Activated CD8-positive, alpha-beta memory T cell treated with anti-CD3 and anti-CD28 coated beads, Interleukin-2, amount 10 ng/mL, durations not matched to agents 7 days and 5 days (primary cell): ENCODE results near the gene IL21R. TPM values are rescaled to one million over a fixed set of nuclear protein-coding genes. Genes with fewer than 3 reads are reported as not detected.
A peak's percentile ranks its signal among the peaks of the same experiment; 100 is the strongest.
"Not testable (repeated sequence)": the region's sequence is repeated elsewhere in the genome, so short reads cannot be mapped to it uniquely, and the experiment has no call there.

Source experiments
- ATAC-seq: fragments of 150-1000 bp; cut with Tn5 transposase; one replicate; pipeline ENCODE4 v1.10.0; 2021; ENCODE audit warnings: moderate library complexity
- CTCF ChIA-PET: fragments of 350-600 bp; sonication (Branson Sonifier 250); formaldehyde crosslinking; loops from one replicate; lab custom pipeline; 2021; ENCODE audit warnings: antibody characterized with exemption; lab: Charles Lee
- DNase-seq: peaks from one replicate; pipeline ENCODE4 v3.0.0-alpha.2; 2020
- H3K27ac Mint-ChIP-seq: one replicate; pipeline ENCODE4 v1.8.0; 2021; ENCODE audit warnings: mild to moderate bottlenecking, mixed read lengths
- H3K27me3 Mint-ChIP-seq: one replicate; pipeline ENCODE4 v1.8.0; 2021; ENCODE audit warnings: mixed read lengths
- H3K36me3 Mint-ChIP-seq: one replicate; pipeline ENCODE4 v1.8.0; 2021; ENCODE audit warnings: mild to moderate bottlenecking, mixed read lengths
- H3K4me1 Mint-ChIP-seq: one replicate; pipeline ENCODE4 v1.8.0; 2021; ENCODE audit warnings: mixed read lengths
- H3K4me3 Mint-ChIP-seq: one replicate; pipeline ENCODE4 v1.8.0; 2021; ENCODE audit warnings: mild to moderate bottlenecking, moderate library complexity, mixed read lengths
- H3K9me3 Mint-ChIP-seq: one replicate; pipeline ENCODE4 v1.8.0; 2022; ENCODE audit warnings: low read depth, mixed read lengths
- total RNA-seq, 2 experiments: library from RNA; stranded (reverse); gene quantifications; one replicate each; pipeline ENCODE4 v1.2.3, GENCODE V29; 2021

IL21R gene
- total RNA-seq, 2 experiments from 2014 or later, result 24.6 to 38.0 TPM

DNA sequence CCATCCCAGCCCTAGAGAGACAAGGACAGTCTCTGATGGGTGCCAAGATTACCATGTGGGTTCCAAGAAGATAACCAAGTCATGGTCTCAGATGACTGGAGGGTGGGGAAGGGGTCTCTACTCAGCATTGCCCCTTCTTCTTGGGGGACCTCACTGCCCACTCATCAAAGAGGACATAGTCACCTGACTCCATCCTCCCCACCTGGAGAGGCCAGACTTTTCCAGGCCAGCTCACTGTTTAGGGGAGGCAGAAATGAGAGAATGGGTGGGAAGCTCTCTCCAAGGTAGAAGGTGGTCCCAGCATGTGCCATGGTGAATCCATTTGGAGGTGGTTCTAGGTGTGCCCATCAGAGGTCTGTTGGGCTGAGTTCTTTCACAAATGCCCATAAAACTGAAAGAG lies 20.7 kb upstream of the IL21R start:
- peak overlapping the region; percentile 13 for H3K27ac Mint-ChIP-seq
- H3K9me3 Mint-ChIP-seq, result peaks cover 9% of the 10 kb centered on the region
- peaks cover 33% of the 10 kb centered on the region for H3K4me1 Mint-ChIP-seq
- H3K36me3 Mint-ChIP-seq, result peaks cover 11% of the 10 kb centered on the region
- DNase-seq (peak; percentile 37), ATAC-seq (no peak)
- no peak overlapping the region for H3K4me3 Mint-ChIP-seq
- no peaks in the 10 kb centered on the region for H3K27me3 Mint-ChIP-seq
- CTCF ChIA-PET, result interaction anchor here (1.5 kb wide), 1 partner anchor 9 kb away, joined by 3 read pairs; no protein-coding TSS in a partner anchor

DNA sequence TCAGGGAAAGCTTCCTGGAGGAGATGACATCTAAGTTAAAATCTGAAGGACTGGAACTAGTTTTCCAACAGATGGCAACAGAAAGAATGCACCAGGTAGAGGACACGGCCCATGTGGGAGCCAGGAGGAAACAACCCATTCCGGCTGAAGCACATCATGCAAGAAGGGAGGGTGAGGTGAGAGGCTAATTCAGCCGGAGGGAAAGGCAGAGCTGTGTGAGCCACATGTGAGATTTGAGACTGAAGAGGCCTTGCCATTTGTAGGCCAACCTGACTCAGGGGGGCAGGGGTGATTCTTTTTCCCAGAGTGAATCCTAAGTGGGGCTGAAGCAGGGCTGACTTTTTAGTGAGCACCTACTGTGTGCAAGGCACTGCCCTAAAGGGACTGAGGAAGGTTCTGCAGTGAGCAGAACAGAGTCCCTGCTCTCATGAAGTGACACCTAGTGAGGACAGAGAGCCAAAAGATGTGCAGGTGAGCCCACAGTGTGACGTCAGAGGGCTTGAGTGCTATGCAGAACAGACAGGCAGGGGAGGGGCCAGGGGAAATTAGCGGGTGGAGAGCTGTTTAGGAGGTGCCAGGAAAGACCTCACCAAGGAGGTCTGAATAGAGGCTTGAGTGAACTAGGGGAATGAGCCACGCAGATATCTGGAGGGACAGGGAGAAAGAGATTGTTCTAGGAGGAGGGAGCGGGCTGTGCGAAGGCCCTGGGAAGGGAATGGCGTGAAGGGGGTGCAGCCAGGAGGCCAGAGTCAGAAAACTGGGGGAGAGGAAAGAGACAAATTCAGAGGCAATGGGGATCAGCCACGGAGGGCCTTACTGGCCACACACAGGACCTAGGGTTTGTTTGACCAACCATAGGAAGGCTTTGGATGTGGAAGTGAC lies 19.8 kb upstream of the IL21R start:
- ATAC-seq, result no peak
- Mint-ChIP-seq H3K27me3 (no peaks in the 10 kb centered on the region), H3K27ac (no peak overlapping the region), H3K36me3 (peaks cover 19% of the 10 kb centered on the region), H3K9me3 (peaks cover 13% of the 10 kb centered on the region), H3K4me3 (no peak overlapping the region), H3K4me1 (peaks cover 28% of the 10 kb centered on the region)
- DNase-seq, result peak; percentile 35
- CTCF ChIA-PET, result interaction anchor here (1.1 kb wide), 2 partner anchors 14 to 202 kb away, joined by 3 to 4 read pairs; no protein-coding TSS in a partner anchor

DNA sequence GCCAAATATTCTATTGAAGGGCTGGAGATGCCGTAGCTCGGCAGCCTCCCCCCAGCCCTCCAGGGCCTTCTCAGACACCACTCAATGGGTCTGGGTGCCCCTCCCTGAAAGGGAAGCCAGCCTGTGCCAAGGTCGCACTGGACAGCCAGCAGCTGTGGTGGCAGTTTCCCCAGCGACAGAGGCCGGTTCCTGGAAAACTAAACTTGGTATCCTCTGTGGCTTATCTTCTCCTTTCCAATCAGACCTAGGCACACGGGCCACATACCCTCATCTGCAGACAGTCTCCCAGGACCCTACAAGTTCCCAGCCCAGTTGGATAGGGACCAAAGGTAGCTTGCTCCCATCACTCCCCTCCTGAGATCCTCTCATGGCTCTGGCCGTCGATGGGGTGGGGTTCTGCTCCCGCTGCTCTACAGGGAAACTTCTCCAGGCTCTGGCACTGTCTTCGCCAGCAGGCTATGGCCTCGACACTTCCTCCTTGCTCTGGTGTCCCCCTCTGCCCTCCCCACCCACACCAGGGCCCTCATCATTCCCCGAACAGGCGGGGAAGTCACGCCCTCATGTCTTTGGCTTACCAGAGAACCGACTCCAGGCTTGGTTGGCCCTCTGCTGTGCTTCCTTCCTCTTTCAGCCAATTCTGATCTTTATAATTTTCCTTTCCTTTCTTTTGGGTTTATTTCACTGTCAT lies 18.3 kb upstream of the IL21R start:
- CTCF ChIA-PET, result interaction anchor here (2.1 kb wide), 1 partner anchor 9 kb away, joined by 6 read pairs; no protein-coding TSS in a partner anchor
- Mint-ChIP-seq H3K36me3 (peaks cover 23% of the 10 kb centered on the region), H3K27ac (no peak overlapping the region), H3K4me1 (peaks cover 25% of the 10 kb centered on the region), H3K27me3 (no peaks in the 10 kb centered on the region), H3K9me3 (peaks cover 13% of the 10 kb centered on the region), H3K4me3 (no peak overlapping the region)
- ATAC-seq (no peak), DNase-seq (peak; percentile 30)

DNA sequence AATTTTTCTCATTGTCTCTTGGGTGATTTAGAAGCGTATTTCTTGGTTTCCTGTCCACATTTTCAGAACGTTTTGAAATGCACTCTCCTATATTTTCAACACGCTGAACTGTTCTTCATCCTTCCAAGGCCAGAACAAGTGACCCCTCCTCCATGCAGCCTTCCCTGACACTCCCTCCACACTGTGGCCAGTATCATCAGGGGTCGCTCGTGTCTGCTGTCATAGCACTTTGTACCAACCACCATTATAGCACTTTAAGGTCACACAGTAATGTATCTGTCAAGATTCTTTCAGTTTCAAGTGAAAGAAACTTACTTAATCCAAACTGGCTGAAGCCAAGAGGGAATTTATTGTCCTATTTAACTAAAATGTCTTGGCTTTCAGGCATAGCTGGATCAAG lies 17.5 kb upstream of the IL21R start:
- Mint-ChIP-seq H3K36me3 (peaks cover 25% of the 10 kb centered on the region), H3K27ac (no peak overlapping the region), H3K4me1 (peaks cover 26% of the 10 kb centered on the region), H3K9me3 (peaks cover 14% of the 10 kb centered on the region), H3K4me3 (no peak overlapping the region), H3K27me3 (no peaks in the 10 kb centered on the region)
- no peak for DNase-seq
- CTCF ChIA-PET, result interaction anchor here (1.2 to 2.1 kb wide), 2 partner anchors 10 to 21 kb away, joined by 4 to 6 read pairs; no protein-coding TSS in a partner anchor
- no peak for ATAC-seq

DNA sequence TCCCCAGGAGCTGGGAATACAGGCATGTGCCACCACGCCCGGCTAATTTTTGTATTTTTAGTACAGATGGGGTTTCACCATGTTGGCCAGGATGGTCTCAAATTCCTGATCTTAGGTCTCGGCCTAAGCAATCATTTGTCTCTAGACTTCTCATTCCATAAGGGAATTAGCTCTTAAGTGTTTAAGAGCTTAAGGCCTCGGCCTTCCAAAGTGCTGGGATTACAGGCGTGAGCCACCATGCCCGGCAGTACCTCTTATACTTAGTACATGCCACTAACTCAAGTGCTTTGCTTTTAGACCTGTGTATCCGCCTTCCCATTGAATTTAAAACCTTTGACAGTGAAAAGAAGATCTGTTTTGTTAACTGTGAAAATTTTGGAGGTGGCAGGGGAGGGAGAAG lies 16.6 kb upstream of the IL21R start:
- Mint-ChIP-seq H3K9me3 (peaks cover 17% of the 10 kb centered on the region), H3K4me3 (no peak overlapping the region), H3K27me3 (no peaks in the 10 kb centered on the region), H3K4me1 (peaks cover 29% of the 10 kb centered on the region), H3K27ac (no peak overlapping the region), H3K36me3 (peaks cover 29% of the 10 kb centered on the region)
- no peak for ATAC-seq
- CTCF ChIA-PET, result interaction anchor here (0.6 to 4.3 kb wide), 6 partner anchors 9 to 774 kb away, joined by 3 to 22 read pairs (median 5); partner anchors contain the start of gene IL21R
- no peak for DNase-seq

DNA sequence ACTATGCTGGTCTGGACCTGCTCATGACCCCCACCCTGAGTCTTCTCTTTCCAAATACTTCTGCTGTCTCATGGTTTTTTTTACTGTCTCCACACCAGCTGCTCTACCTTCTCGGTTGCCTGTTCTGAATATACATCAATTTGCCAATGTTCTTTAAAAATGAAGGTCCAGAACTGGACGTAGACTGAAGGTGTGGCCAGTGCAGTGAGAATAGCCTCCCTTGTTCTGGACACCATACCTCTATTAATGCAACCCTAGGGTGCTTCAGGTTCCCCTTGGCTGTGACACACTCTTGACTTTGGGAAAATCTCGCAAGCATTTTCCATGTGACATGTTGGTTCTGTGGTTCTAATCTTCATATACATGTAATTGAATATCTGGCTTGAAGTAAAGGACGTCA lies 15.3 kb upstream of the IL21R start:
- peaks cover 34% of the 10 kb centered on the region for H3K36me3 Mint-ChIP-seq
- DNase-seq (no peak), ATAC-seq (no peak)
- H3K4me1 Mint-ChIP-seq, result peaks cover 29% of the 10 kb centered on the region
- peaks cover 23% of the 10 kb centered on the region for H3K9me3 Mint-ChIP-seq
- H3K27me3 Mint-ChIP-seq, result no peaks in the 10 kb centered on the region
- CTCF ChIA-PET, result interaction anchor here (1.6 to 4.3 kb wide), 3 partner anchors 15 to 207 kb away, joined by 3 to 22 read pairs (median 6); partner anchors contain the start of gene IL21R
- no peak overlapping the region for H3K4me3 Mint-ChIP-seq
- H3K27ac Mint-ChIP-seq, result no peak overlapping the region

DNA sequence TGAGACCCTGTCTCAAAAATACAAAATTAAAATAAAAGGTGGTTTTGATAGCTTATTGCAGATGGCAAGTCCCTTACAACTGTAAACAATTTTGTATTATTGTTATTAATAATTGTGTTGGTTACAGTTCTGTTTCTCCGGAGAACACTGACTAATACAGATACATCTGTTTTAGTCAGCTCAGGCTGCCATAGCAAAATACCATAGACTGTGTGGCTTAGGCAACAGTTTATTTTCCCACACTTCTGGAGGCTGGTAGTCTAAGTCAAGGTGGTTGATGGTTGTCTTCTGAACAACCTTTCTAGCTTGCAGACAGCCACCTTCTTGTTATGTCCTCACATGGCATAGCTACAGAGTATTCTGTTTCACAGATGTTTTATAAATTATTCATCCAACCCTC lies 14.2 kb upstream of the IL21R start:
- CTCF ChIA-PET, result interaction anchor here (0.9 to 4.3 kb wide), 6 partner anchors 11 to 218 kb away, joined by 3 to 22 read pairs (median 7); partner anchors contain the start of gene IL21R
- Mint-ChIP-seq H3K9me3 (peaks cover 32% of the 10 kb centered on the region), H3K4me1 (peaks cover 31% of the 10 kb centered on the region)

DNA sequence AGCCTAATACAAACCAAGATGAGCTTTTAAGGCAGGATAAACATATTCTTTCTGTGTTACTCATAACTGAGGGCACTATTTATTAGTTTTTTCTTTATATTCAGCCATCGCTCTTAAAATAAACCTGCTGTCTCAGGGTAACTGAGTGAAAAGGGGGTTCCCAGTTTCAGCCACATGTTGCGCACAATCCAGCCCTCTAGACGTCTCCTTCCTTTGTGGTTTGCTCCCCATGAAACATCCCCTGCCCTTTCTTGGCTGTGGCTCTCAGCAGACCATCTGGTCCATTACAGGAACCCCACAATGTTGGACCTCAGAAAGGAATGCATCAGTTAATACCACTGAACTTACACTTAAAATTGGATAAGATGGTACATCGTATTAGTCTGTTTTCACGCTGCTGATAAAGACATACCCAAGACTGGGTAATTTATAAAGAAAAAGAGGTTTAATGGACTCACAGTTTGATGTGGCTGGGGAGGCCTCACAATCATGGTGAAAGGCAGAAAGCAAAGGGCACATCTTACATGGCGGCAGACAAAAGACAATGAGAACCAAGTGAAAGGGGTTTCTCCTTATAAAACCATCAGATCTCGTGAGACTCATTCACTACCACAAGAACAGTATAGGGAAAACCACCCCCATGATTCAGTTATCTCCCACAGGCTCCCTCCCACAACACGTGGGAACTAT lies 12.6 kb upstream of the IL21R start:
- Mint-ChIP-seq H3K9me3 (peaks cover 34% of the 10 kb centered on the region), H3K36me3 (peaks cover 51% of the 10 kb centered on the region), H3K27me3 (no peaks in the 10 kb centered on the region), H3K4me1 (peaks cover 37% of the 10 kb centered on the region), H3K4me3 (no peak overlapping the region), H3K27ac (no peak overlapping the region)
- CTCF ChIA-PET, result interaction anchor here (1.0 to 4.3 kb wide), 5 partner anchors 12 to 67 kb away, joined by 3 to 22 read pairs (median 8); partner anchors contain the start of gene IL21R
- ATAC-seq (no peak), DNase-seq (peak; percentile 40)

More for the DNA sequence above, 14.2 kb upstream of the IL21R start:
- Mint-ChIP-seq H3K4me3 (no peak overlapping the region), H3K27ac (no peak overlapping the region), H3K27me3 (no peaks in the 10 kb centered on the region), H3K36me3 (peaks cover 42% of the 10 kb centered on the region)
- peak; percentile 51 for DNase-seq
- ATAC-seq, result peak; percentile 93

DNA sequence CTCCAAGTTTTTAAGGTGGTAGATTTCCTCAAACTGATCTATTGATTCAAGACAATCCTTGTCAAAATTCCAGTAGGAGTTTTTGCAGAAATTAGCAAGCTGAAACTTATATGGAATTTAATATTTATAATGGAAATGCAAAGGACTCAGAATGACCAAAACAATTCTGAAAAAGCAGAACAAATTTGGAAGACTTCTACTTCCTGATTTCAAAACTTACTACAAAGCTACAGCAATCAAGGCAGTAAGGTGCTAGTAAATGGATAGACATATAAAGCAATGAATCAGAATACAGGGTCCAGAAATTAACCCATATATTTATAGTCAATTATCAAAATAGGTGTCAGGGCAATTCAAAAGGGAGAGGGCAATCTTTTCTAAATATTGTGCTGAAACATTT lies 11.8 kb upstream of the IL21R start:
- no peak overlapping the region for H3K4me3 Mint-ChIP-seq
- no peak for DNase-seq
- H3K4me1 Mint-ChIP-seq, result peaks cover 40% of the 10 kb centered on the region
- H3K27ac Mint-ChIP-seq, result no peak overlapping the region
- CTCF ChIA-PET, result interaction anchor here (1.0 kb wide), 1 partner anchor 11 kb away, joined by 3 read pairs; no protein-coding TSS in a partner anchor
- H3K36me3 Mint-ChIP-seq, result peaks cover 52% of the 10 kb centered on the region
- peaks cover 37% of the 10 kb centered on the region for H3K9me3 Mint-ChIP-seq
- ATAC-seq, result no peak
- no peaks in the 10 kb centered on the region for H3K27me3 Mint-ChIP-seq

DNA sequence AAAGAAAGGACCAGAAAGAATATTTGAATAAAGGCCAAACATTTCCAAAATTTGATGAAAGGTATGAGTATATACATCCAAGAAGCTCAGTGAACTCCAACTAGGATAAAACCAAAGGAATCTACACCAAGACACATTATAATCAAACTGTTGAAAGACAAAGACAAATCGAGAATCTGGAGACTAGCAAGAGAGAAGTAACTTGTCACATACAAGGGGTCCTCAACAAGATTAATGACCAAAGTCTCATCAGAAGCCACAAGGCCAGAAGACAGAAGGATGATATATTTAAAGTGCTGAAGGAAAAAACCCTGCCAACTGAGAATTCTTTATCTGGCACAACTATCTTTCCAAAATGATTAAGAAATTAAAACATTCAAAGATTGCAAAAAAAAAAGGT lies 9.3 kb upstream of the IL21R start:
- DNase-seq (no peak), ATAC-seq (no peak)
- peaks cover 52% of the 10 kb centered on the region for H3K36me3 Mint-ChIP-seq
- CTCF ChIA-PET, result interaction anchor here (0.8 to 1.7 kb wide), 6 partner anchors 11 to 223 kb away, joined by 3 to 7 read pairs (median 4); no protein-coding TSS in a partner anchor
- H3K4me3 Mint-ChIP-seq, result no peak overlapping the region
- H3K4me1 Mint-ChIP-seq, result peaks cover 35% of the 10 kb centered on the region
- no peak overlapping the region for H3K27ac Mint-ChIP-seq
- H3K9me3 Mint-ChIP-seq, result peaks cover 32% of the 10 kb centered on the region
- H3K27me3 Mint-ChIP-seq, result no peaks in the 10 kb centered on the region

DNA sequence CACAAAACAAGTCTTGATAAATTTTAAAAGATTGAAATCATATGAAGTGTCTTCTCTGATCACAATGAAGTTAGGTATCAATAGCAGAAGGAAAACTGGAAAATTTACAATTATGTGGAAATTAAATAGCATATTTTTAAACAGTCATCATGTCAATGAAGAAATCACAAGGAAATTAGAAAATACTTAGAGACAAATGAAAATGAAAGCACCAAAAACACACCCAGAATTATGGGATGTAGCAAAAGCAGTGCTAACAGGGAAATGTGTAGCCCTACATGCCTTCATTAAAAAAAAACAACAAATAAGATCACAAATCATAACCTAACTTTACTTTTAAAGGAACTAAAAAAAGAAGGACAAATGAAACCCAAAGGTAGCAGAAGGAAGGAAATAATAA lies 7.5 kb upstream of the IL21R start:
- H3K27ac Mint-ChIP-seq, result no peak overlapping the region
- H3K27me3 Mint-ChIP-seq, result no peaks in the 10 kb centered on the region
- H3K4me1 Mint-ChIP-seq, result peaks cover 28% of the 10 kb centered on the region
- H3K9me3 Mint-ChIP-seq, result peaks cover 30% of the 10 kb centered on the region
- H3K36me3 Mint-ChIP-seq, result peaks cover 45% of the 10 kb centered on the region
- H3K4me3 Mint-ChIP-seq, result no peak overlapping the region
- ATAC-seq, result no peak
- DNase-seq, result no peak
- CTCF ChIA-PET, result interaction anchor here (0.9 to 1.3 kb wide), 2 partner anchors 9 to 21 kb away, joined by 3 to 4 read pairs; no protein-coding TSS in a partner anchor

DNA sequence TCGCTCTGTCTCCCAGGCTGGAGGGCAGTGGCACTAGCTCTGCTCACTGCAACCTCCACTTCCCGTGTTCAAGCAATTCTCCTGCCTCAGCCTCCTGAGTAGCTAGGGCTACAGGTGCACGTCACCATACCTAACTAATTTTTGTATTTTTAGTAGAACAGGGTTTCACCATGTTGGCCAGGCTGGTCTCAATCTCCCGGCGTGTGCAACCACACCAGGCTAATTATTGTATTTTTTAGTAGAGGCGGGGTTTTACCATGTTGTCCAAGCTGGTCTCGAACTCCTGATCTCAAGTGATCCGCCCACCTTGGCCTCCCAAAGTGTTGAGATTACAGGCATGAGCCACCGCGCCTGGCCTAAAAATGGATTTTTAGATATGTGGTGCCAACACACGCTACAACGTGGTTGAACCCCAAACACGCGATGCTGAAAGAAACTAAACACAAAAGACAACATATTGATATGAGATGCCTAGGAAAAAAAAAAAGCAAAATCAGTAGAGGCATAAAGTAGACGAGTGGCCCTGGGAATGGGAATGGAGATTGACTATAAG lies 3.6 kb upstream of the IL21R start:
- peaks cover 28% of the 10 kb centered on the region for H3K36me3 Mint-ChIP-seq
- CTCF ChIA-PET, result interaction anchor here (1.6 kb wide), 1 partner anchor 30 kb away, joined by 3 read pairs; no protein-coding TSS in a partner anchor

More for the DNA sequence above, 3.6 kb upstream of the IL21R start:
- not testable (repeated sequence) for H3K9me3 Mint-ChIP-seq, ATAC-seq, H3K27ac Mint-ChIP-seq, H3K4me3 Mint-ChIP-seq, H3K27me3 Mint-ChIP-seq
- DNase-seq, result peak; percentile 33
- H3K4me1 Mint-ChIP-seq, result peaks cover 50% of the 10 kb centered on the region
